Smooth muscle cell (in vitro differentiated cells): ENCODE results near the gene FGF12. TPM values are rescaled to one million over a fixed set of nuclear protein-coding genes. Genes with fewer than 3 reads are reported as not detected.

ENCODE experiments used
- DNase-seq: peaks from one replicate; lab custom pipeline; 2025; ENCODE audit not compliant: unreplicated experiment; lab: John Stamatoyannopoulos, UW
- H2AFZ ChIP-seq: fragments of 200-600 bp; sonication (generic); 2 replicates; pipeline ENCODE4 v1.6.0; 2016; ENCODE audit warnings: antibody characterized with exemption, low read depth, mild to moderate bottlenecking
- H3F3A ChIP-seq: fragments of 200-600 bp; sonication (generic); 2 replicates; pipeline ENCODE4 v1.6.0; 2017; ENCODE audit warnings: antibody characterized with exemption, low read depth
- H3K27ac ChIP-seq: fragments of 200-600 bp; sonication (generic); 2 replicates; pipeline ENCODE4 v1.5.1; 2016; ENCODE audit warnings: low read depth, mild to moderate bottlenecking
- H3K27me3 ChIP-seq: fragments of 200-600 bp; sonication (generic); 2 replicates; pipeline ENCODE4 v1.6.1; 2016; ENCODE audit warnings: low read depth, mild to moderate bottlenecking
- H3K36me3 ChIP-seq: fragments of 200-600 bp; sonication (generic); 2 replicates; pipeline ENCODE4 v1.5.1; 2016; ENCODE audit warnings: low read depth
- H3K4me1 ChIP-seq: fragments of 200-600 bp; sonication (generic); 2 replicates; pipeline ENCODE4 v1.5.1; 2016; ENCODE audit warnings: low read depth
- H3K4me2 ChIP-seq: fragments of 200-600 bp; sonication (generic); 2 replicates; pipeline ENCODE4 v1.6.0; 2016; ENCODE audit warnings: mild to moderate bottlenecking
- H3K4me3 ChIP-seq: fragments of 200-600 bp; sonication (generic); 2 replicates; pipeline ENCODE4 v1.5.1; 2016; ENCODE audit warnings: mild to moderate bottlenecking
- H3K79me2 ChIP-seq: fragments of 200-600 bp; sonication (generic); 2 replicates; pipeline ENCODE4 v1.6.0; 2016; ENCODE audit warnings: low read depth, mild to moderate bottlenecking
- H3K9ac ChIP-seq: fragments of 200-600 bp; sonication (generic); 2 replicates; pipeline ENCODE4 v1.6.0; 2016; ENCODE audit warnings: low read depth
- H3K9me3 ChIP-seq: fragments of 200-600 bp; sonication (generic); replicated peaks from 2 replicates; pipeline ENCODE4 v1.5.1; 2016; ENCODE audit warnings: low read depth
- H4K20me1 ChIP-seq: fragments of 200-600 bp; sonication (generic); 2 replicates; pipeline ENCODE4 v1.6.0; 2016; ENCODE audit warnings: low read depth
- CTCF ChIP-seq: fragments of 200-600 bp; sonication (generic); IDR thresholded peaks from 2 replicates; pipeline ENCODE4 v1.5.1; 2017; ENCODE audit warnings: borderline replicate concordance, mild to moderate bottlenecking, antibody characterized with exemption; ENCODE audit not compliant: insufficient read depth, poor library complexity, severe bottlenecking
- WGBS: methylation state at CpG from one replicate; pipeline ENCODE4 v1.1.7; 2016; ENCODE audit warnings: low lambda C conversion rate; 5-methylcytosine and 5-hydroxymethylcytosine counted together
- polyA plus RNA-seq: library from polyadenylated mRNA; unstranded; fragments of >200 nt; fragmentation: Nextera tagmentation; extraction: Ambion mirVana; gene quantifications from 2 replicates; pipeline ENCODE4 v1.2.1, GENCODE V29; 2016
- total RNA-seq: library from RNA; depleted of rRNA; stranded (reverse); fragments of >200 nt; gene quantifications from 2 replicates; pipeline ENCODE4 v1.2.3, GENCODE V29; 2014

Gene FGF12
- total and polyA plus RNA-seq, 2 experiments from 2014 or later, result 0.47 to 1.0 TPM

DNA sequence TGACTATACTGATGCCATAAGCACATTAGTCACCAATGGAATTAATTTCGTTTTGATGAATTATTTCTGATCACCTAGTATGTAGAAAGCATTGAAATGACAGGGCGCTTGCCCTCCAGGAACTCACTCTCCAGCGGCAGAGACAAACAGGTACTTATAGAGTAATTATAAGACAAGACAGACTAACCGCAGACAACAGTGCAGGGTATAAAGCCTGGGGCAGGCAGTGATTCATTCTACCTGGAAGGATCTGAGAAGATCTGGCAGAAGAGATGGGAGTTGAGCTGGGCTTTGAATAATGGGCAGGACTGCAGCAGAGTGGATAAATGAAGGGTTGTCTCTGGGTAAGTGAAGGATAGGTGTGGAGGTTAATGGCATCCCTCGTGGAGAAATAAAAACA, 331.8 kb downstream of the FGF12 start:
- no peaks in the 10 kb centered on the region for H3K36me3 ChIP-seq

DNA sequence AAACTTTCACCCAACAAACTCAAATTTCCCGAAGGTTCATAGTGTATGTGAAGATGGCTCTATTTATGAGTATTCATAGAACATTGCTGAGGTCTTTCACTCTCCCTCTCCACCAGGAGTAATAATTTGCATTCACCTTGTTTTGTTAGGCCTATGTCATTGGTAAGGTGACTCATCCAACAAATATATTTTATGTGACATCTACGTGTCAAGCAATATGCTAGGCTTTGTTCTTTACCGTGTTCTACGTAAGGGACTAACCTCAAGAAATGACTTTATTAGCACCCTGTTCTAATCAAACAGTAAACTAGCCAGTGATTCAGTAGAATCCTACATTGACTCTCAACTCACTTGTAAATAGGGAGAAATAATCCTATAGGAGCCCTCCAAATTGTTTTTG, 334.4 kb downstream of the FGF12 start:
- Histone ChIP-seq H3K36me3 (no peaks in the 10 kb centered on the region), H4K20me1 (no peaks in the 10 kb centered on the region), H3K9ac (no peak overlapping the region), H3K4me3 (no peak overlapping the region), H3F3A (no peaks in the 10 kb centered on the region), H2AFZ (no peak overlapping the region), H3K79me2 (no peaks in the 10 kb centered on the region), H3K4me1 (no peaks in the 10 kb centered on the region), H3K9me3 (no peaks in the 10 kb centered on the region), H3K27ac (no peak overlapping the region), H3K4me2 (no peak overlapping the region), H3K27me3 (peaks cover 6% of the 10 kb centered on the region)
- DNase-seq, result no peak
- WGBS, result 75% methylated on average over 4 of the region's 4 CpGs
- no peak for TF ChIP-seq CTCF

More for the DNA sequence above, 331.8 kb downstream of the FGF12 start:
- no peaks in the 10 kb centered on the region for H3K9me3 ChIP-seq
- no peaks in the 10 kb centered on the region for H3F3A ChIP-seq
- H3K79me2 ChIP-seq, result no peaks in the 10 kb centered on the region
- no peak overlapping the region for H3K4me3 ChIP-seq
- H2AFZ ChIP-seq, result no peak overlapping the region
- no peak for DNase-seq
- no peak overlapping the region for H3K9ac ChIP-seq
- H3K4me2 ChIP-seq, result no peak overlapping the region
- H4K20me1 ChIP-seq, result no peaks in the 10 kb centered on the region
- TF ChIP-seq CTCF, result no peak
- H3K27me3 ChIP-seq, result peaks cover 7% of the 10 kb centered on the region
- no peaks in the 10 kb centered on the region for H3K4me1 ChIP-seq
- H3K27ac ChIP-seq, result no peak overlapping the region
- WGBS, result 62% methylated on average over 5 of the region's 5 CpGs

DNA sequence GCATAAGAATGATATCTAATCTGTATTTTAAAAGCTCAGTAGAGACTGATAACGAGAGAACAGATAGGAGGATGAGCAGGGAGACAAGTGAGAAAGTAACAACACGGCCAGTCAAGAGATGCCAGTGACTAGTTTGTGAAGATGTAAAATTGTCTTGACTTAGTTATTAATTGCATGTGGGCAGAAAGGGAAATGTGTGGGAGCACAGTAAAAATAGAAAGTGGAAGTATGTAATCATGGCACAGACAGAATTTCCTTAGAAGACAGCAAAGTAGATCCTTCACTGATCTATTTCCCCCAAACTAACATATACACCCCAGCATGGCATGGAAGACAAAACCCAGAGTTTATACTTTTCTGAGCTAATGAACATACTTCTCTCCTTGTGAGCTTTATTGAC, 344.5 kb downstream of the FGF12 start:
- no peaks in the 10 kb centered on the region for H3F3A ChIP-seq
- peaks cover 9% of the 10 kb centered on the region for H3K27me3 ChIP-seq
- H3K4me1 ChIP-seq, result no peaks in the 10 kb centered on the region
- no peak overlapping the region for H3K27ac ChIP-seq
- no peaks in the 10 kb centered on the region for H3K9me3 ChIP-seq
- H3K4me2 ChIP-seq, result no peak overlapping the region
- H3K79me2 ChIP-seq, result no peaks in the 10 kb centered on the region
- H4K20me1 ChIP-seq, result no peaks in the 10 kb centered on the region
- H3K9ac ChIP-seq, result no peak overlapping the region
- no peak for DNase-seq
- no peak overlapping the region for H3K4me3 ChIP-seq
- H2AFZ ChIP-seq, result no peak overlapping the region
- 47% methylated on average over 2 of the region's 2 CpGs for WGBS
- no peaks in the 10 kb centered on the region for H3K36me3 ChIP-seq
- no peak for TF ChIP-seq CTCF

DNA sequence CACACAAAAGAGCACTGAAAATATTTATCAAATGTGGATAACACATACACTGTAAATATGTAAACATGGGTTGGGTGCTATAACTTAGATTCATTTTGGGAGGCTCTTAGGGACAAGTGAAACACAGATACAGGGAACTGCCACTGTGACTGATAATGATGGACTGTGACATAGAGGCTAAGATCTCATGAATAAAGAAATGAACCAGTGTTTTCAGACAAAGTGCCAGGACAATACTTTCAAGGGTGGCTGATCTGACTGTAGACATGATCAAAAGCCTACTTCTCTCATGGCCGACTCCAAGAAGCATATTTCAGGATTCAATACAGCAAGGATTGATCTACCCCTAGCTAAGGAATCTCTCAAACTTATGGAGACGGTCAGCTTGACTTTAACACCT, 353.8 kb downstream of the FGF12 start:
- Histone ChIP-seq H3K79me2 (no peaks in the 10 kb centered on the region), H2AFZ (no peak overlapping the region), H3F3A (no peaks in the 10 kb centered on the region), H3K4me3 (no peak overlapping the region), H3K36me3 (no peaks in the 10 kb centered on the region), H3K4me1 (no peaks in the 10 kb centered on the region), H3K27me3 (no peaks in the 10 kb centered on the region), H3K9ac (no peak overlapping the region), H4K20me1 (no peaks in the 10 kb centered on the region), H3K4me2 (no peak overlapping the region), H3K27ac (no peak overlapping the region), H3K9me3 (no peaks in the 10 kb centered on the region)
- WGBS, result 95% methylated on average over 2 of the region's 2 CpGs
- TF ChIP-seq CTCF, result no peak
- no peak for DNase-seq
